K562 (cell line): Measurements from ENCODE around the gene CATSPER3. TPM values are rescaled to one million over a fixed set of nuclear protein-coding genes. Genes with fewer than 3 reads are reported as not detected.
A peak's percentile ranks its signal among the peaks of the same experiment; 100 is the strongest.

Experiments
- BACH1 ChIP-seq: fragments of 200-800 bp; sonication (Bioruptor generic); IDR thresholded peaks from 2 replicates; pipeline ENCODE4 v1.6.1; 2016; ENCODE audit warnings: missing genetic modification characterization, missing compliant biosample characterization
- CEBPG ChIP-seq, 3 experiments: fragments of 200-800 bp in 1 of 3; sonication (Bioruptor generic) in 1 of 3; sonication (generic) in 1 of 3; formaldehyde crosslinking in 1 of 3; IDR thresholded peaks in 2 of 3; conservative IDR thresholded peaks in 1 of 3; 2 replicates each; pipeline versions ENCODE4 v1.6.1 to v1.8.0; 2016 to 2022; ENCODE audit warnings: missing compliant biosample characterization in 2 of 3, missing genetic modification characterization in 2 of 3, mild to moderate bottlenecking in 1 of 3, missing genetic modification reagents in 1 of 3
- EHMT2 ChIP-seq: fragments of 450-650 bp; IDR thresholded peaks from 2 replicates; pipeline ENCODE4 v1.6.1; 2018; ENCODE audit warnings: antibody characterized with exemption
- FOXA1 ChIP-seq: fragments of 450-650 bp; IDR thresholded peaks from 2 replicates; pipeline ENCODE4 v1.6.1; 2016; ENCODE audit warnings: mild to moderate bottlenecking, borderline replicate concordance
- GABPA ChIP-seq: fragments of 200-800 bp; sonication (Bioruptor generic); conservative IDR thresholded peaks from 2 replicates; pipeline ENCODE4 v1.6.1; 2016; ENCODE audit warnings: low read depth, missing genetic modification characterization, missing compliant biosample characterization
- MCM7 ChIP-seq, 2 experiments: fragments of 450-650 bp; IDR thresholded peaks; 2 replicates each; pipeline ENCODE4 v1.6.1; 2016 to 2018
- MEF2A ChIP-seq: IDR thresholded peaks from 2 replicates; pipeline ENCODE4 v1.6.1; 2011; ENCODE audit warnings: low read depth, mild to moderate bottlenecking, low read length, moderate library complexity; ENCODE audit not compliant: control insufficient read depth
- MITF ChIP-seq: IDR thresholded peaks from 2 replicates; pipeline ENCODE4 v1.6.1; 2014; ENCODE audit warnings: antibody characterized with exemption
- NFIC ChIP-seq: fragments of 450-650 bp; IDR thresholded peaks from 2 replicates; pipeline ENCODE4 v1.6.1; 2017; ENCODE audit warnings: mild to moderate bottlenecking, inconsistent platforms
- NR2C1 ChIP-seq, 2 experiments: fragments of 450-650 bp; IDR thresholded peaks; 2 replicates each; pipeline ENCODE4 v1.6.1; 2017; ENCODE audit warnings: mild to moderate bottlenecking in 2 of 2, antibody characterized with exemption in 1 of 2, inconsistent platforms in 1 of 2, missing compliant biosample characterization in 1 of 2, missing genetic modification characterization in 1 of 2
- PCBP2 ChIP-seq: fragments of 200-400 bp; formaldehyde crosslinking; IDR thresholded peaks from 2 replicates; pipeline ENCODE4 v1.6.1; 2018; ENCODE audit warnings: low read length, low read depth, mild to moderate bottlenecking, moderate library complexity; ENCODE audit not compliant: poor library complexity, severe bottlenecking
- PRPF4 ChIP-seq: fragments of 200-400 bp; formaldehyde crosslinking; IDR thresholded peaks from one replicate; pipeline ENCODE4 v1.6.1; 2017; ENCODE audit warnings: low read length, low read depth, mild to moderate bottlenecking; ENCODE audit not compliant: insufficient read depth, poor library complexity, severe bottlenecking
- REST ChIP-seq, 2 experiments: fragments of 450-650 bp; formaldehyde crosslinking in 1 of 2; IDR thresholded peaks; 2 replicates each; pipeline versions ENCODE4 v1.4.0 to v1.6.1; 2014 to 2020; ENCODE audit warnings: mild to moderate bottlenecking in 2 of 2, borderline replicate concordance in 1 of 2, low read depth in 1 of 2
- RHOXF2B ChIP-seq: fragments of 250-450 bp; sonication (Bioruptor Pico); conservative IDR thresholded peaks from 2 replicates; pipeline ENCODE4 v1.5.1; 2021
- RNF2 ChIP-seq: sonication (generic); IDR thresholded peaks from 2 replicates; pipeline ENCODE4 v1.6.1; 2016
- YY1 ChIP-seq, 3 experiments: IDR thresholded peaks; 2 replicates each; pipeline ENCODE4 v1.6.1; 2011; ENCODE audit warnings: low read length in 2 of 3, mild to moderate bottlenecking in 2 of 3, moderate library complexity in 2 of 3, borderline replicate concordance in 1 of 3, control low read depth in 1 of 3, low read depth in 1 of 3; ENCODE audit not compliant: insufficient read depth in 3 of 3, insufficient replicate concordance in 2 of 3, control insufficient read depth in 1 of 3, insufficient read length in 1 of 3; ENCODE audit errors: extremely low read depth in 1 of 3
- ZNF324 ChIP-seq: fragments of 250-450 bp; sonication (Bioruptor Pico); IDR thresholded peaks from 2 replicates; pipeline ENCODE4 v1.4.0; 2020; ENCODE audit warnings: mild to moderate bottlenecking
- ZNF644 ChIP-seq: fragments of 200-800 bp; sonication (Bioruptor generic); IDR thresholded peaks from 2 replicates; pipeline ENCODE4 v1.6.1; 2016; ENCODE audit warnings: low read depth, missing genetic modification characterization, missing compliant biosample characterization
- ZSCAN32 ChIP-seq: fragments of 450-650 bp; formaldehyde crosslinking; IDR thresholded peaks from 2 replicates; pipeline ENCODE4 v1.4.0; 2020; ENCODE audit warnings: mild to moderate bottlenecking, moderate library complexity
- polyA plus RNA-seq, 8 experiments: library from polyadenylated mRNA; depleted of rRNA in 4 of 8; stranded (reverse) in 5 of 8; unstranded in 3 of 8; fragments of >200 nt; fragmentation: Nextera tagmentation in 2 of 8; fragmentation: Illumina TruSeq in 1 of 8; extraction: Ambion mirVana in 2 of 8; extraction: Trizol in 1 of 8; gene quantifications; 2 replicates each; pipeline versions ENCODE4 v1.2.1 to v1.2.3, GENCODE V29; 2011 to 2014; ENCODE audit warnings: inconsistent platforms in 1 of 8, missing spikeins in 1 of 8
- total RNA-seq, 7 experiments: library from RNA; depleted of rRNA in 6 of 7; stranded (reverse); fragments of >200 nt in 6 of 7; fragmentation: Illumina TruSeq in 2 of 7; extraction: Trizol in 2 of 7; gene quantifications; 2 replicates each; pipeline versions ENCODE4 v1.2.1 to v1.2.3, GENCODE V29; 2011 to 2021; ENCODE audit warnings: low replicate concordance in 1 of 7

Gene CATSPER3
- total and polyA plus RNA-seq, 9 of the 15 experiments (the other 6 are each of a cell fraction or from before 2014, with no cell fraction given) = 0.14 to 1.5 (median 0.49) TPM

GRCh38 chr5:135051872-135052271, 84.2 kb downstream of the CATSPER3 start (continued):
- no peak for TF ChIP-seq GABPA (tag)
- TF ChIP-seq MEF2A = no peak
- TF ChIP-seq NFIC = peak; percentile 65
- TF ChIP-seq BACH1 = no peak
- no peak for TF ChIP-seq EHMT2
- TF ChIP-seq FOXA1 = no peak
- TF ChIP-seq PRPF4 = no peak
- TF ChIP-seq YY1 (IDR thresholded peaks at IDR 0.05; ENCODE audit: borderline replicate concordance in 1 of 3, control insufficient read depth in 1 of 3, extremely low read depth in 1 of 3, insufficient read depth in 3 of 3, insufficient read length in 1 of 3, insufficient replicate concordance in 2 of 3, low read depth in 1 of 3, low read length in 2 of 3) = peak in 1 of 3 experiments; percentile 37
- no peak for TF ChIP-seq ZSCAN32
- no peak for TF ChIP-seq RHOXF2B (CRISPR knock-in tag)
- no peak for TF ChIP-seq CEBPG (CRISPR knock-in tag; IDR thresholded peaks at IDR 0.05)
- peak in 1 of 2 experiments; percentile 16; a peak in 1 of 4 replicates for TF ChIP-seq CEBPG (tag; conservative IDR thresholded peaks at IDR 0.05 in 1 of 2, IDR thresholded peaks at IDR 0.05 in 1 of 2)
- TF ChIP-seq ZNF324 (CRISPR knock-in tag) = no peak
- TF ChIP-seq REST (IDR thresholded peaks at IDR 0.05; ENCODE audit: borderline replicate concordance) = no peak
- no peak for TF ChIP-seq REST (CRISPR knock-in tag; IDR thresholded peaks at IDR 0.05; ENCODE audit: low read depth)
- TF ChIP-seq ZNF644 (tag) = peak; percentile 56; the same call in 1 of the 2 replicates
- no peak for TF ChIP-seq NR2C1 (IDR thresholded peaks at IDR 0.05)
- peak; percentile 40 for TF ChIP-seq NR2C1 (tag; IDR thresholded peaks at IDR 0.05)
- no peak for TF ChIP-seq PCBP2
- peak; percentile 39; the same call in 1 of the 2 replicates for TF ChIP-seq RNF2
- TF ChIP-seq MCM7 (IDR thresholded peaks at IDR 0.05) = no peak
- 0 out of 2 replicates have a peak, but pooled peaks have one; percentile 23 for TF ChIP-seq MITF
